ENCODE data around the gene KLF11. TPM values are rescaled to one million over a fixed set of nuclear protein-coding genes. Genes with fewer than 3 reads are reported as not detected.

KLF11 gene
- total RNA-seq, 1 experiment from 2014 or later = 6.9 TPM

DNA sequence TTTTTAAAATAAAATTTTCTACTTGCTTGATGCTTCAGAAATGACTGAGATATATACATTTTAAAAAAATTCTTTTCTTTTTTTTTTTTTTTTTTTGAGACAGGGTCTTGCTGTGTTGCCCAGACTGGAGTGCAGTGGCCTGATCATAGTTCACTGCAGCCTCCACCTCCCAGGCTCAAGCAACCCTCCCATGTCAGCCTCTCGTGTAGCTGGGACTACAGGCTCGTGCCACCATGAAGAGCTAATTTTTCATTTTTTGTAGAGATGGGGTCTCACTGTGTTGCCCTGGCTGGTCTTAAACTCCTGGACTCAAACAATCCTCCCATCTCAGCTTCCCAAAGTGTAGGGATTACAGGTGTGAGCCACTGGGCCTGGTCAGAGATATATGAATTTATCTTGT, 24.0 kb downstream of the KLF11 start:
- Mint-ChIP-seq H3K27ac (ENCODE audit: unreplicated experiment) (no peak overlapping the region), H3K4me1 (ENCODE audit: low read depth, unreplicated experiment) (peaks cover 3% of the 10 kb centered on the region), H3K36me3 (ENCODE audit: insufficient read depth, unreplicated experiment) (no peaks in the 10 kb centered on the region), H3K27me3 (ENCODE audit: unreplicated experiment) (peaks cover 3% of the 10 kb centered on the region), H3K9me3 (ENCODE audit: low read depth, unreplicated experiment) (no peaks in the 10 kb centered on the region), H3K4me3 (ENCODE audit: low read depth, unreplicated experiment) (no peak overlapping the region)
- BruUV-seq (replicated peaks) = no TSS peak
- TF ChIP-seq, protein P1, sequence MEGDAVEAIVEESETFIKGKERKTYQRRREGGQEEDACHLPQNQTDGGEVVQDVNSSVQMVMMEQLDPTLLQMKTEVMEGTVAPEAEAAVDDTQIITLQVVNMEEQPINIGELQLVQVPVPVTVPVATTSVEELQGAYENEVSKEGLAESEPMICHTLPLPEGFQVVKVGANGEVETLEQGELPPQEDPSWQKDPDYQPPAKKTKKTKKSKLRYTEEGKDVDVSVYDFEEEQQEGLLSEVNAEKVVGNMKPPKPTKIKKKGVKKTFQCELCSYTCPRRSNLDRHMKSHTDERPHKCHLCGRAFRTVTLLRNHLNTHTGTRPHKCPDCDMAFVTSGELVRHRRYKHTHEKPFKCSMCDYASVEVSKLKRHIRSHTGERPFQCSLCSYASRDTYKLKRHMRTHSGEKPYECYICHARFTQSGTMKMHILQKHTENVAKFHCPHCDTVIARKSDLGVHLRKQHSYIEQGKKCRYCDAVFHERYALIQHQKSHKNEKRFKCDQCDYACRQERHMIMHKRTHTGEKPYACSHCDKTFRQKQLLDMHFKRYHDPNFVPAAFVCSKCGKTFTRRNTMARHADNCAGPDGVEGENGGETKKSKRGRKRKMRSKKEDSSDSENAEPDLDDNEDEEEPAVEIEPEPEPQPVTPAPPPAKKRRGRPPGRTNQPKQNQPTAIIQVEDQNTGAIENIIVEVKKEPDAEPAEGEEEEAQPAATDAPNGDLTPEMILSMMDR (IDR thresholded peaks at IDR 0.05; ENCODE audit: unreplicated experiment) = no peak
- intact Hi-C loops (cut with micrococcal nuclease; ENCODE audit: unreplicated experiment) = no loop called here
- no peak for DNase-seq
- CTCF ChIA-PET = interaction anchor here (0.7 to 1.2 kb wide), 2 partner anchors 30 to 95 kb away, joined by 3 to 4 read pairs; no protein-coding TSS in a partner anchor

DNA sequence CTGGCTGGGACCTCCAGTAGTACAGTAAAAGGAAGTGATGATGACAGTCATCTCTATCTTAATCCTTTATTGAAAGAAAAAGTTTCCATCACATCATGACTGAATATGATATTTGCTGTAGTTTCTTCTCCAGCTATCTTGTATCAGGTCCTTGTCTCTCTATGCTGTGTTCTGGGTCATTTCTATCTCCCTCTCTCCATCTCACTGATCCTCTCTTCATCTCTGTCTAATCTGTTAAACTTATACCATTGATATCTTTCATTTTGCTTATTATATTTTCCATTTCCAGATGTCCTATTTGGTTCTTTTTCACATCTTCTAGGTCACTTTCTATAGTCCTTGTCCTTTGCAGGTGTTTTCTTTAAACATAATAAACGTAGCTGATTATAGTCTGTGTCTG, 24.5 kb downstream of the KLF11 start:
- H3K27me3 Mint-ChIP-seq (ENCODE audit: unreplicated experiment) = peaks cover 9% of the 10 kb centered on the region
- H3K36me3 Mint-ChIP-seq (ENCODE audit: insufficient read depth, unreplicated experiment) = no peaks in the 10 kb centered on the region
- peaks cover 8% of the 10 kb centered on the region for H3K4me1 Mint-ChIP-seq (ENCODE audit: low read depth, unreplicated experiment)
- DNase-seq = no peak
- CTCF ChIA-PET = no interaction called here
- H3K9me3 Mint-ChIP-seq (ENCODE audit: low read depth, unreplicated experiment) = no peaks in the 10 kb centered on the region
- no TSS peak for BruUV-seq (replicated peaks)
- no peak overlapping the region for H3K4me3 Mint-ChIP-seq (ENCODE audit: low read depth, unreplicated experiment)
- intact Hi-C loops (cut with micrococcal nuclease; ENCODE audit: unreplicated experiment) = no loop called here
- H3K27ac Mint-ChIP-seq (ENCODE audit: unreplicated experiment) = no peak overlapping the region
- TF ChIP-seq, protein P1 (IDR thresholded peaks at IDR 0.05; ENCODE audit: unreplicated experiment) = no peak

DNA sequence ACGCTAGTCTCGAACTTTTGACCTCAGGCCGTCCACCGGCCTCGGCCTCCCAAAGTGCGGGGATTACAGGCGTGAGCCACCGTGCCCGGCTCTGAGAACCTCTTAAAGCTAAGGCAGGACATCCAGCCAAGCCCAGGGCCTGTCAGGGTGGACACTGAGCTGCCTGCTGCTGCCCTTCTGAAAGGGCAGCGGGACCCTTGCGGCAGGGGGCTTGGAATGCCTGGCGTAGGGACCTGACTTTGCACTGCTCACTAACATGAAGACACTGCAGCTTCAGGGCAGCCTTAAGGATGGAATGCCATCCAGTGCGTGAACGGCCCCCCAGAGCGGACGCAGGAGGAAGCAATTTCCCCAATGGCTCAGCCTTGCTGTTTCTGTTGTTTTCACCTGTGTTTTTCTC, 27.8 kb downstream of the KLF11 start:
- TF ChIP-seq, protein P1 (IDR thresholded peaks at IDR 0.05; ENCODE audit: unreplicated experiment) = no peak
- no peak for DNase-seq
- H3K4me1 Mint-ChIP-seq (ENCODE audit: low read depth, unreplicated experiment) = peaks cover 10% of the 10 kb centered on the region
- CTCF ChIA-PET = interaction anchor here (0.6 to 3.8 kb wide), 6 partner anchors 10 to 598 kb away, joined by 3 to 124 read pairs (median 15); no protein-coding TSS in a partner anchor
- H3K27me3 Mint-ChIP-seq (ENCODE audit: unreplicated experiment) = peaks cover 42% of the 10 kb centered on the region
- no peaks in the 10 kb centered on the region for H3K36me3 Mint-ChIP-seq (ENCODE audit: insufficient read depth, unreplicated experiment)
- no peaks in the 10 kb centered on the region for H3K9me3 Mint-ChIP-seq (ENCODE audit: low read depth, unreplicated experiment)
- intact Hi-C loops (cut with micrococcal nuclease; ENCODE audit: unreplicated experiment) = loop anchor here (10.0 kb wide), 1 partner anchor 594 kb away; no protein-coding TSS in a partner anchor
- no TSS peak for BruUV-seq (replicated peaks)
- no peak overlapping the region for H3K4me3 Mint-ChIP-seq (ENCODE audit: low read depth, unreplicated experiment)
- no peak overlapping the region for H3K27ac Mint-ChIP-seq (ENCODE audit: unreplicated experiment)

DNA sequence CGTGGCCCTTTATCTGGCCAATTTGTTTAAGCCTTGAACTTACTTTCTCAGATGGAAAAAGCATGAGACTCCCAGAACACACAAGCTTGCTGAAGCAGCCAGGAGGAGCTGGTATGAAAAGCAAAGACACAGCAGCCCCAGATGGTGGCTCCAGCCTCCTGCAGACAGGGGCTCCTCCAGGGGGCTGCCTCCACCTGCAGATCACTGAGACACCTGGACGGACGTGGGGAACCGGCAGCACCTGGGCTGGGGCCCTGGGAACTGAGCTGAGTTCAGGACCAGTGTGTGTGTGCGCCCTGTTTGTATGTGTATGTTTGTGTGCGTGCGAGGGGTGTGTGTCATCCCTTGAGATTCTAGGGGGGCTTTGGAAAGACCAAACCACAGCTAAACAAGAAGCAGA, 28.2 kb downstream of the KLF11 start:
- CTCF ChIA-PET = interaction anchor here (0.6 to 3.8 kb wide), 8 partner anchors 10 to 598 kb away, joined by 3 to 124 read pairs (median 11); no protein-coding TSS in a partner anchor
- H3K4me1 Mint-ChIP-seq (ENCODE audit: low read depth, unreplicated experiment) = peaks cover 10% of the 10 kb centered on the region
- intact Hi-C loops (cut with micrococcal nuclease; ENCODE audit: unreplicated experiment) = loop anchor here (10.0 kb wide), 1 partner anchor 593 kb away; no protein-coding TSS in a partner anchor
- DNase-seq = no peak
- H3K4me3 Mint-ChIP-seq (ENCODE audit: low read depth, unreplicated experiment) = no peak overlapping the region
- peaks cover 46% of the 10 kb centered on the region for H3K27me3 Mint-ChIP-seq (ENCODE audit: unreplicated experiment)
- H3K9me3 Mint-ChIP-seq (ENCODE audit: low read depth, unreplicated experiment) = no peaks in the 10 kb centered on the region
- H3K27ac Mint-ChIP-seq (ENCODE audit: unreplicated experiment) = no peak overlapping the region
- TF ChIP-seq, protein P1 (IDR thresholded peaks at IDR 0.05; ENCODE audit: unreplicated experiment) = no peak
- BruUV-seq (replicated peaks) = no TSS peak
- no peaks in the 10 kb centered on the region for H3K36me3 Mint-ChIP-seq (ENCODE audit: insufficient read depth, unreplicated experiment)

Data from Calu3 (cell line).